ENCODE data around the gene PER3. TPM values are rescaled to one million over a fixed set of nuclear protein-coding genes. Genes with fewer than 3 reads are reported as not detected.

PER3 gene
- total and polyA plus RNA-seq, 2 of the 4 experiments (the other 2 are of a cell fraction) = 3.4 to 4.2 TPM

- Histone ChIP-seq H2BK20ac (ENCODE audit: low read depth, low read length) (no peak overlapping the region), H3K4me2 (ENCODE audit: low read depth, low read length) (no peak overlapping the region), H2BK15ac (ENCODE audit: low read depth, low read length) (no peak overlapping the region), H3K79me1 (ENCODE audit: low read depth in 1 of 2, low read length in 2 of 2) (no peaks in the 10 kb centered on the region), H2BK120ac (ENCODE audit: low read depth, low read length) (no peak overlapping the region), H3K56ac (ENCODE audit: extremely low read depth, insufficient read depth, low read length) (no peak overlapping the region), H4K8ac (ENCODE audit: low read depth in 2 of 2, low read length in 2 of 2) (no peak overlapping the region), H3K9me3 (ENCODE audit: control insufficient read depth, insufficient read depth, low read length) (peaks cover 3% of the 10 kb centered on the region; the same call in 1 of the 2 replicates), H3K14ac (replicated peaks; ENCODE audit: low read depth, low read length) (no peak overlapping the region), H2BK5ac (ENCODE audit: low read depth, low read length, poor library complexity, severe bottlenecking) (no peak overlapping the region), H3K4me1 (ENCODE audit: control insufficient read depth, insufficient read depth, low read length) (no peaks in the 10 kb centered on the region), H3K4ac (ENCODE audit: low read depth, low read length) (no peak overlapping the region), H3K27me3 (ENCODE audit: control insufficient read depth, insufficient read depth, low read length) (peaks cover 7% of the 10 kb centered on the region), H2AFZ (replicated peaks; ENCODE audit: low read length, poor library complexity) (peak overlapping the region; percentile 43), H4K20me1 (ENCODE audit: insufficient read depth, low read length) (no peaks in the 10 kb centered on the region), H3K18ac (ENCODE audit: low read depth, low read length) (no peak overlapping the region), H2AK5ac (ENCODE audit: low read depth, low read length) (no peak overlapping the region), H3K9me1 (ENCODE audit: insufficient read depth, low read length) (no peaks in the 10 kb centered on the region), H4K5ac (ENCODE audit: low read depth, low read length) (no peak overlapping the region), H4K91ac (ENCODE audit: insufficient read depth, low read depth, low read length) (no peak overlapping the region), H3K27ac (ENCODE audit: insufficient read depth, low read length) (no peak overlapping the region), H3K9ac (ENCODE audit: low read depth, low read length) (no peak overlapping the region), H3K23ac (ENCODE audit: low read depth, low read length) (no peak overlapping the region), H3K4me3 (ENCODE audit: insufficient read depth, low read depth, low read length) (no peak overlapping the region), H3K36me3 (ENCODE audit: control insufficient read depth, insufficient read depth, low read length) (no peaks in the 10 kb centered on the region), H2AK9ac (replicated peaks; ENCODE audit: low read depth, low read length, poor library complexity) (no peak overlapping the region)
- no CpG with 5 or more reads among the region's 6 CpGs for WGBS, 2 experiments (ENCODE audit: extremely low coverage in 2 of 2, insufficient read length in 1 of 2)
- DNase-seq (no peak), ATAC-seq (ENCODE audit: low read depth) (no peak)
- CTCF ChIA-PET = no interaction called here
- intact Hi-C loops (cut with micrococcal nuclease) (no loop called here), dilution Hi-C loops (cut with HindIII; ENCODE audit: low sequenced_read_pairs, unreplicated experiment) (no loop called here), in situ Hi-C loops (cut with MboI; ENCODE audit: low sequenced_read_pairs) (no loop called here)
- TF ChIP-seq FOS (IDR thresholded peaks at IDR 0.05; ENCODE audit: low read depth, low read length) (no peak), CHD1 (IDR thresholded peaks at IDR 0.05; ENCODE audit: low read depth, low read length) (no peak), USF2 (IDR thresholded peaks at IDR 0.05; ENCODE audit: low read depth, low read length) (no peak), MAFK (IDR thresholded peaks at IDR 0.05; ENCODE audit: low read depth, low read length) (no peak), RFX5 (IDR thresholded peaks at IDR 0.05; ENCODE audit: low read depth, low read length) (no peak), CTCF (conservative IDR thresholded peaks at IDR 0.05; ENCODE audit: low read depth, low read length) (no peak), ELK1 (IDR thresholded peaks at IDR 0.05; ENCODE audit: borderline replicate concordance, low read depth, low read length) (no peak), NFE2L2 (IDR thresholded peaks at IDR 0.05; ENCODE audit: low read depth, low read length) (no peak), RAD21 (IDR thresholded peaks at IDR 0.05; ENCODE audit: low read length) (no peak), POLR2A (IDR thresholded peaks at IDR 0.05; ENCODE audit: low read depth, low read length) (no peak), RCOR1 (IDR thresholded peaks at IDR 0.05; ENCODE audit: insufficient replicate concordance, low read length) (no peak), MAZ (IDR thresholded peaks at IDR 0.05; ENCODE audit: borderline replicate concordance, low read depth, low read length) (no peak), BHLHE40 (IDR thresholded peaks at IDR 0.05; ENCODE audit: low read depth, low read length) (no peak)
- POLR2A ChIA-PET (ENCODE audit: unreplicated experiment) = no interaction called here
- no TSS peak for BruUV-seq (replicated peaks)
Measured at GRCh38 chr1:7871136-7871535, 87.0 kb downstream of the PER3 start.
